Type B pancreatic cell (in vitro differentiated cells): ENCODE results near the gene NCOA7. TPM values are rescaled to one million over a fixed set of nuclear protein-coding genes. Genes with fewer than 3 reads are reported as not detected.
A peak's percentile ranks its signal among the peaks of the same experiment; 100 is the strongest.

Source experiments
- DNase-seq: peaks from one replicate; pipeline ENCODE4 v3.0.0; 2021; ENCODE audit warnings: mixed read lengths; ENCODE audit not compliant: unreplicated experiment; ENCODE audit errors: extremely low spot score
- H3K27ac Mint-ChIP-seq: 2 replicates; pipeline ENCODE4 v1.8.0; 2021; ENCODE audit warnings: mild to moderate bottlenecking, mixed read lengths
- H3K27me3 Mint-ChIP-seq: 2 replicates; pipeline ENCODE4 v1.8.0; 2021; ENCODE audit warnings: mixed read lengths
- H3K36me3 Mint-ChIP-seq: 2 replicates; pipeline ENCODE4 v1.8.0; 2021; ENCODE audit warnings: mixed read lengths
- H3K4me1 Mint-ChIP-seq: one replicate; pipeline ENCODE4 v1.8.0; 2021; ENCODE audit warnings: mixed read lengths; ENCODE audit not compliant: unreplicated experiment
- H3K4me3 Mint-ChIP-seq: 2 replicates; pipeline ENCODE4 v1.8.0; 2021; ENCODE audit warnings: mild to moderate bottlenecking, mixed read lengths
- H3K9me3 Mint-ChIP-seq: 2 replicates; pipeline ENCODE4 v1.8.0; 2021; ENCODE audit warnings: mixed read lengths
- CTCF ChIP-seq: fragments of 200-600 bp; sonication (generic); conservative IDR thresholded peaks from 2 replicates; pipeline ENCODE4 v1.5.0; 2021; ENCODE audit warnings: antibody characterized with exemption, mild to moderate bottlenecking
- total RNA-seq: library from RNA; stranded (reverse); gene quantifications from 2 replicates; pipeline ENCODE4 v1.2.1, GENCODE V29; 2021; ENCODE audit warnings: low replicate concordance

The NCOA7 gene
- total RNA-seq, 1 donor from 2014 or later: 29.9 TPM

- DNase-seq: no peak
- Mint-ChIP-seq H3K27me3 (no peaks in the 10 kb centered on the region), H3K4me3 (peak overlapping the region; percentile 89), H3K9me3 (no peaks in the 10 kb centered on the region), H3K27ac (peak overlapping the region; percentile 98), H3K4me1 (peaks cover 17% of the 10 kb centered on the region), H3K36me3 (peaks cover 40% of the 10 kb centered on the region)
- TF ChIP-seq CTCF: no peak
These were observed 128.2 kb downstream of the NCOA7 start for GRCh38 chr6:125918681-125919566.

DNA sequence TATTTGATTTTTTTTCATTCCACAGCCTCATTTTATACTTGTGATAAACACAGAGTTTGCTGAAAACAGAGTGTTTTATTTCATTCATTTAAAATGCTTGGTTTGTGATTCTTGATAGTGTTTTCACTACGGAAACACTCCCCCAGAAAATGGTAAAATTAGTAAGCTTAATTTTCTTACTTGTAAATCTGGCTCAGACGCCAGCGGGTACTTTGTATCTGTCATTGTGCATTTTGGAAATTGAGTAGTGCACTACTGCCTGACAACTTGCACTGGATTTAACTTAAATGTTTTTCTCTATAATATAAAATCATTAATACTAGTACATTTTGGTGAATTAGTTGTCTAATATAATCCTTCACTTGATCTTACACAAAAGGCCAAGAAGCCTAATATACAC lies 128.9 kb downstream of the NCOA7 start:
- peaks cover 45% of the 10 kb centered on the region for H3K36me3 Mint-ChIP-seq
- H3K27ac Mint-ChIP-seq: peak overlapping the region; percentile 98
- peak overlapping the region; percentile 89 for H3K4me3 Mint-ChIP-seq
- peaks cover 17% of the 10 kb centered on the region for H3K4me1 Mint-ChIP-seq
- no peak for TF ChIP-seq CTCF
- H3K27me3 Mint-ChIP-seq: no peaks in the 10 kb centered on the region
- DNase-seq: no peak
- no peaks in the 10 kb centered on the region for H3K9me3 Mint-ChIP-seq

- Mint-ChIP-seq H3K4me1 (peaks cover 17% of the 10 kb centered on the region), H3K9me3 (no peaks in the 10 kb centered on the region), H3K27ac (peak overlapping the region; percentile 38), H3K36me3 (peaks cover 37% of the 10 kb centered on the region), H3K4me3 (no peak overlapping the region), H3K27me3 (no peaks in the 10 kb centered on the region)
- DNase-seq: no peak
- TF ChIP-seq CTCF: no peak
These were observed 131.6 kb downstream of the NCOA7 start for GRCh38 chr6:125922322-125922860.

DNA sequence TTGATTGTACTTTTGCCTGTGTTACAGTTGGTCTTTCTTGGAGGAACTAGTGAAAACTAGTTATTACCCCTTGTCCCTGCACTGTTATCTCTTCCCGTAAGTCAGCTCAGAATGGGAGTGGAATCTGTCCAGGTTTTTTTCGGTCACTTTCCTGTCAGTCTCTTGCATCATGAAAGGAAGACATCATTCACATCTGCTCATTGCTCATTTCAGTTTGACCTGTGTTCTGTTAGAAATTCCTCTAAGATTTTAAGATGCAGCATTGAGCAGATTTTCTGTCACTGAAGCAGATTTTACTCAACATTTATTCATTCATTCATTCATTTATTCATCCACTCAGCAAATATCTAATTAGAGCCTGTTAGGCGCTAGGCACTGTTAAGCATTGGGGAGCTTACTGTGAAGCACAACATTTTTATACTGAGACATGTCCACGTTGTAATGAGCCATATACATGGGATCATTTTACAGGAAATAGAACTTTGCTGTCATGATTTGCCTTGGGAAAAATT lies 132.7 kb downstream of the NCOA7 start:
- TF ChIP-seq CTCF: no peak
- no peak for DNase-seq
- Mint-ChIP-seq H3K4me3 (peak overlapping the region; percentile 30), H3K27me3 (no peaks in the 10 kb centered on the region), H3K36me3 (peaks cover 40% of the 10 kb centered on the region), H3K4me1 (peaks cover 15% of the 10 kb centered on the region), H3K27ac (peak overlapping the region; percentile 65), H3K9me3 (no peaks in the 10 kb centered on the region)

GRCh38 chr6:125924169-125924568 lies 133.4 kb downstream of the NCOA7 start:
- no peak for TF ChIP-seq CTCF
- H3K4me3 Mint-ChIP-seq: no peak overlapping the region
- H3K27ac Mint-ChIP-seq: peak overlapping the region; percentile 65
- H3K27me3 Mint-ChIP-seq: no peaks in the 10 kb centered on the region
- DNase-seq: no peak
- H3K9me3 Mint-ChIP-seq: no peaks in the 10 kb centered on the region
- H3K4me1 Mint-ChIP-seq: peaks cover 8% of the 10 kb centered on the region
- peaks cover 38% of the 10 kb centered on the region for H3K36me3 Mint-ChIP-seq
